HG03460 (cell line): ENCODE measurements around the gene DISC1.

Source experiments
- ATAC-seq: cut with Tn5 transposase; IDR thresholded peaks from one replicate; pipeline ENCODE4 v1.9.1; 2021; ENCODE audit not compliant: unreplicated experiment

DISC1 gene

DNA sequence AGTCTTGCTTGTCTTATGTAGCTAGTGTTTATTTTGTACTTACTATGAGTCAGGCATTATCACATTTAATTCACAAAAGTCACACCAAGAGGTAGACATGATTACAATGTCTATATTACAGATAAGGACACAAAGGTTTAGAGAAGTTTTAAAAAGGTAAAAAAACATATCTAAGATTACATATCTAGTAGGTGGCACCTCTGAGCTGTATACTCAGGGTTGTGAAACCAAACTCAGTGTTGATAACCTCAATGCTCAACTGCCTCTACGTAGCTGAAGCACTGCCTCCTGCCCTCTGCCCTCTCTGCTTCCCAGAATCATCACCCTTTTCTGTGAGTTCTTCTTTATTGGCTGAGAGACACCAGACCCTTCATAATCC is 431.3 kb downstream of the DISC1 start:
- ATAC-seq: no peak

DNA sequence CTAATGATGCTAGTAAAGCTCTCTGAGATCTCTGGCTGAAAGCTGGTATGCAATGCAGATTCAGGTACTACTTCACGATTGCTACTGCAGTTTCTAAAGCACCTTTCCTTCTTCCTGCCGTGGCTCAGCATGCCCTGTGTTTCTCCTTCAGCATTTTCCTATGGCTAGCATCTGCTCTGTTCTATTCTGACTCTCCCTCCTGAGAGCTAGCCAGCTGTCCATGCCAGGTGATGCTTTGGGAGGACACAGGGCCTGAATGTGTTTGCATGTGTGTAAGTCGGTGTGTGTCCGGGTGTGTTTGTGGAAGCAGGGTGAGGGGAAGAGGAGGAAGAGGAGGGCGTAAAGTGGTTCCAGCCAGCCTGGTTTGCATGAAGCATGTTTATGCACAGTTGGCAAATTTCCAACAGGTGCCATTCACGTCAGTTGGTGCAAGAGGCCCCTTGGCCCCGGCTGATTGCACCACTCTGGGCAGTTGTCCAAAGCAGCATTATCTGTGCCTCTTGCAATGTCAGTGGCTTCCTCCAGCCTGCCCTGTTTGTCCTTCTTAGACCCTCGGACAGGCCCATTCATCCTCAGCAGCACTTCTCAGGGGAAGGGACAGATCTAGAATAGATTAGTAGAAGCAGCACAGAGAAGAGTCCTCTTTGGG is 433.3 kb downstream of the DISC1 start:
- ATAC-seq: no peak

DNA sequence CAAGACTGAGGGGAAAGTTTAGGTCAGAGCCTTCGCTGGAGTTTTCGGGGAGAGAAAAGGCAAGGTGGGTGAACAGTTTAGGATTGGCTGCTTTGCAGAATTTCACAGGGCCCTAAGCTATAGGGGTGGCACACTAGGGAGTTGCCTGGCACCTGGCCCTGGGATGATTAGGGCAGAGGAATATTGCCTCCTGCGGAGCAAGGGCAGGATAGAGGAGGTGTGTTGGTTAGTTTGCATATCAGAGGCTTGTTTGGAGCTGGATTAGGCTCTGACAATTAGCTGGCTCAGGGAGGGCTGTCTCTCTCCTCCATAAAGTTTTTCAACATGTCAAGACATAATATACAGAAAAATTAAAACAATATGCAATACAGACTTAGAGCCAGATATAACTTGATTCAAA is 436.4 kb downstream of the DISC1 start:
- ATAC-seq: no peak

DNA sequence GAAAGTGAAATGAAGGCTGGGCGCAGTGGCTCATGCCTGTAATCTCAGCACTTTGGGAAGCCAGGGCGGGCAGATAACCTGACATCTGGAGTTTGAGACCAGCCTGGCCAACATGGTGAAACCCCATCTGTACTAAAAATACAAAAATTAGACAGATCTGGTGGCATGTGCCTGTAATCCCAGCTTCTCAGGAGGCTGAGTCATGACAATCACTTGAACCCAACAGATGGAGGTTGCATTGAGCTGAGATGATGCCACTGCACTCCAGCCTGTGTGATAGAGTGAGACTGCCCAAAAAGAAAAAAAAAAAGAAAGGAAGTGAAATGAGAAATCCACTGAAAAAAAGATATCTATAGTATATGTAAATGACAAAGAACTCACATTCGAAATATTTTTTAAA is 439.9 kb downstream of the DISC1 start:
- ATAC-seq: no peak

DNA sequence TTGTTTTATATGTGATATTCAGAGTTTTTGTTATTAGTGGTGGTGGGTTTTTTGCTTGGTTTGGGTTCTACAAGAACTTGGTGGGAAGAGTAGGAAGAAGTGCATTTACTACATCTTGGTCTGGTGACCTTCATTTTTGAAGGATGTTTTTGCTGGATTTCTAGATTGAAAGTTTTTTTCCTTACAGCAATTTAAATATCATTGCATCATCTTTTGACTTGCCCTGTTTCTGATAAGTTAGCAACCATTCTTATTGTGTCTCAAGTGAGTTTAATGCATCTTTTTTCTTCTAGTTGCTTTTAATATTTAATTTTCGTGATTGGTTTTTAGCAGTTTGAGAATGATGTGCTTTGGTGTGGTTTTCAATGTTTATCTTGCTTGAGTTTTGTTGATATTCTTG is 447.7 kb downstream of the DISC1 start:
- no peak for ATAC-seq

DNA sequence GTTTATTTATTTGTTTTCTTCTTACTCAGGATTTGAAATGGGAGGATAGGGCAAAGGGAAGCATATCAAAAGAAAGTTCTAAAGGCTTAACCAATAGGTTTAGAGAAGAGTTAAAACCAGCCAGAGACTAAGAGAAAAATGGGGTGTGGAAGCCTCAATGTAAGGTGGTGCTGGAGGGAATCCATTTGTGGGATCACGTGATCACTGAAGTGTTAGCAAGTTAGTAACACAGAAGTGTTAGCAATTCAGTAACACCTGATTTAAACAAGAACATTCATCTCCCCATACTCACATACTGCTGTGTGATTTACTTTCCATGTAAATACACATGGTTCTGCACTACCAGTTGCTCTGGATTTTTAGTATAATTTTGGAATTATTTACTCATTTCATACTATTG is 451.2 kb downstream of the DISC1 start:
- no peak for ATAC-seq

DNA sequence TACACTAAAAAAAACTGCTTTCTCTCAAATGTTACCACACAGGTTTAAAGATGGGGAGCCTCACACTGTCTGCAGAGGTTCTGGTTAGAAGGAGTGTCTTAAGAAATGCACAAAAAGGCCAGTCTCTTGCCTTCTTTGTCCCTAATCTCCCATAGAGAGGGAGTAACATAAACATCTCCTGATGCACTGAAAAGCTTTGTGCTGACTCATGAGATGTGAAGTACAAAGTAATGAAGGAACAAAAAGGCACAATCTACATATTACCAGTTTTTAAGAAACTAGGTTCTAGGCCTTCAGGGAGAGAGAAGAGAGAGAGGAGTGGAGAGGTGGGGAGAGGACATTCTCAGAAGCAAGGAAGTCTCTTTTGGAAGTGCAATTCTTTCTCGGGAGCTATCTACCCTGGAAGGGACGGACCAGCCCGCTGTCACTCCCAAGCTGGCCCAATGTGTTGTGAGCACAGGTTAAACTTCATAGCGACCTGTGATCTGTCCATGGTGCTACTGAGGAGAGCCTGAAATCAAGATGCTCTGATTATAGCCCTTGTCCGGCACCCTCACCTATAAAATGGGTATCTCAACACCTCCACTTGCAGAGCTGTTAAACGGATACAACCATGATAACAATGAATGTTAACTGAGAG is 458.1 kb downstream of the DISC1 start:
- ATAC-seq: no peak

DNA sequence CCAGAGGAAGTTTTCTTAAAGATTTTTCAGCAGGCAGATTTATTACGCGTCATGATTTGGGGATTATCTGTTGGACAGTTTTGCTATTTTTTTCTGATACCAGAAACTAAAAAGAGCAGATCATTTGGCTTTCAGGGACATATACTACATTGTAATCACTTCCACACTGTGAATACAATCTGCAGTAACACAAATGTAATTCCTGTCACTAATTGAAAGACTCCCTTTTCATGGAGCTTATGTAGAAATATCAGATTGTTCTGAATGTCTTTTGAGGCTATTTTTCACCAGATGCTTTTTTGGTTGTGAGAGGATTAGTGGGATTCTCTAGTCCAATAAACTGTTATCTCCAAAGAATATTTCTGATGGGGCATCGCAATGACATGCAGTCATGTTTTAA is 464.2 kb downstream of the DISC1 start:
- no peak for ATAC-seq
